H1 (cell line): ENCODE results near the gene ESPNL. TPM values are rescaled to one million over a fixed set of nuclear protein-coding genes. Genes with fewer than 3 reads are reported as not detected.

Experiments used
- EP300 ChIP-seq, 2 experiments: IDR thresholded peaks; 1 replicate in 1 of 2; 2 replicates in 1 of 2; pipeline ENCODE4 v1.6.1; 2011 to 2012; ENCODE audit warnings: low read depth in 2 of 2, low read length in 2 of 2, mild to moderate bottlenecking in 2 of 2, borderline replicate concordance in 1 of 2, inconsistent platforms in 1 of 2, moderate library complexity in 1 of 2
- SIRT6 ChIP-seq: IDR thresholded peaks from one replicate; pipeline ENCODE4 v1.7.1; 2012; ENCODE audit warnings: low read length, inconsistent platforms
- SP1 ChIP-seq: IDR thresholded peaks from 2 replicates; pipeline ENCODE4 v1.6.1; 2011; ENCODE audit warnings: low read depth, low read length
- polyA plus RNA-seq, 7 experiments: library from polyadenylated mRNA; depleted of rRNA in 3 of 7; stranded (reverse) in 5 of 7; unstranded in 2 of 7; fragments of >200 nt in 5 of 7; fragments of 200-250 nt in 2 of 7; gene quantifications; 1 replicate in 5 of 7; 2 replicates in 1 of 7; 4 replicates in 1 of 7; pipeline versions ENCODE4 v1.2.1 to v1.2.3, GENCODE V29; 2011 to 2013; ENCODE audit warnings: missing spikeins in 2 of 7, mixed read lengths in 2 of 7
- total RNA-seq: library from RNA; stranded (reverse); fragmentation: NEBNext Ultra II Directional; extraction: Animal tissue kit (Norgen Biotek cat#: 25700); gene quantifications from 2 replicates; pipeline ENCODE4 v1.2.1, GENCODE V29; 2021

ESPNL gene
- total and polyA plus RNA-seq, 2 of the 8 experiments (the other 6 are each of a cell fraction or from before 2014, with no cell fraction given) = 0.68 to 1.3 TPM

- TF ChIP-seq SP1 = no peak
- TF ChIP-seq SIRT6 = no peak
- no peak for TF ChIP-seq EP300 (IDR thresholded peaks at IDR 0.05; ENCODE audit: borderline replicate concordance in 1 of 2, low read depth in 2 of 2, low read length in 2 of 2)
These were observed 40.8 kb downstream of the ESPNL start (continued) for GRCh38 chr2:238140721-238141540.
